WTC11 (cell line): Measurements from ENCODE around the gene KDM3B. TPM values are rescaled to one million over a fixed set of nuclear protein-coding genes. Genes with fewer than 3 reads are reported as not detected.
A peak's percentile ranks its signal among the peaks of the same experiment; 100 is the strongest.

ENCODE experiments used
- ATAC-seq: fragments of 200-7000 bp; cut with Tn5 transposase; 2 replicates; pipeline ENCODE4 v1.10.0; 2021; ENCODE audit warnings: mild to moderate bottlenecking, moderate library complexity
- CTCF ChIA-PET: fragments of 300-600 bp; sonication (Branson Sonifier 250); formaldehyde crosslinking; loops from one replicate; lab custom pipeline; 2021; ENCODE audit warnings: antibody characterized with exemption; lab: Charles Lee
- POLR2A ChIA-PET: fragments of 350-600 bp; sonication (Branson Sonifier 250); formaldehyde crosslinking; loops from one replicate; lab custom pipeline; 2021; ENCODE audit warnings: antibody characterized with exemption; lab: Charles Lee
- DNase-seq: peaks from one replicate; pipeline ENCODE4 v3.0.0; 2021; ENCODE audit warnings: low spot score
- H3K27ac Mint-ChIP-seq: 2 replicates; pipeline ENCODE4 v1.8.0; 2021; ENCODE audit warnings: mixed read lengths
- H3K27me3 Mint-ChIP-seq: 2 replicates; pipeline ENCODE4 v1.8.0; 2021; ENCODE audit warnings: low read depth, mild to moderate bottlenecking, moderate library complexity, mixed read lengths
- H3K36me3 Mint-ChIP-seq: 2 replicates; pipeline ENCODE4 v1.8.0; 2021; ENCODE audit warnings: mixed read lengths
- H3K4me1 Mint-ChIP-seq: 2 replicates; pipeline ENCODE4 v1.8.0; 2022; ENCODE audit warnings: mixed read lengths
- H3K4me3 Mint-ChIP-seq: 2 replicates; pipeline ENCODE4 v1.8.0; 2021; ENCODE audit warnings: mild to moderate bottlenecking, moderate library complexity, mixed read lengths
- H3K9me3 Mint-ChIP-seq: 2 replicates; pipeline ENCODE4 v1.8.0; 2021; ENCODE audit warnings: mixed read lengths
- E2F5 ChIP-seq: sonication (generic); formaldehyde crosslinking; IDR thresholded peaks from 2 replicates; pipeline ENCODE4 v1.8.1; 2022; ENCODE audit warnings: mild to moderate bottlenecking, moderate library complexity, missing genetic modification reagents
- ESRRA ChIP-seq: sonication (generic); formaldehyde crosslinking; IDR thresholded peaks from 2 replicates; pipeline ENCODE4 v1.8.1; 2022; ENCODE audit warnings: mild to moderate bottlenecking, missing genetic modification reagents, borderline replicate concordance
- FOXJ3 ChIP-seq: sonication (generic); formaldehyde crosslinking; IDR thresholded peaks from 2 replicates; pipeline ENCODE4 v1.9.0; 2021; ENCODE audit warnings: missing genetic modification reagents, mild to moderate bottlenecking, borderline replicate concordance
- FOXK1 ChIP-seq: sonication (generic); formaldehyde crosslinking; IDR thresholded peaks from 2 replicates; pipeline ENCODE4 v1.8.0; 2022; ENCODE audit warnings: mild to moderate bottlenecking, moderate library complexity, missing genetic modification reagents
- FOXP1 ChIP-seq: sonication (generic); formaldehyde crosslinking; IDR thresholded peaks from 2 replicates; pipeline ENCODE4 v1.8.0; 2022; ENCODE audit warnings: missing genetic modification reagents, mild to moderate bottlenecking, moderate library complexity, borderline replicate concordance
- FOXP4 ChIP-seq: sonication (generic); formaldehyde crosslinking; IDR thresholded peaks from 2 replicates; pipeline ENCODE4 v1.8.0; 2022; ENCODE audit warnings: mild to moderate bottlenecking, missing genetic modification reagents
- GRHL2 ChIP-seq: fragments of 250-450 bp; sonication (Bioruptor Pico); IDR thresholded peaks from 2 replicates; pipeline ENCODE4 v1.8.0; 2022; ENCODE audit warnings: mild to moderate bottlenecking, moderate library complexity; ENCODE audit not compliant: insufficient replicate concordance, severe bottlenecking
- HMGXB4 ChIP-seq: sonication (generic); formaldehyde crosslinking; IDR thresholded peaks from 2 replicates; pipeline ENCODE4 v1.8.1; 2023; ENCODE audit warnings: mild to moderate bottlenecking, moderate library complexity, missing genetic modification reagents
- JUN ChIP-seq: sonication (generic); formaldehyde crosslinking; IDR thresholded peaks from 2 replicates; pipeline ENCODE4 v1.8.0; 2023; ENCODE audit warnings: mild to moderate bottlenecking, missing genetic modification reagents
- SMAD4 ChIP-seq: sonication (generic); formaldehyde crosslinking; IDR thresholded peaks from 2 replicates; pipeline ENCODE4 v1.8.0; 2022; ENCODE audit warnings: mild to moderate bottlenecking, missing genetic modification reagents
- SP1 ChIP-seq: sonication (generic); formaldehyde crosslinking; conservative IDR thresholded peaks from 2 replicates; pipeline ENCODE4 v1.8.1; 2022; ENCODE audit warnings: missing genetic modification reagents
- TCF7 ChIP-seq: sonication (generic); formaldehyde crosslinking; IDR thresholded peaks from 2 replicates; pipeline ENCODE4 v1.8.0; 2022; ENCODE audit warnings: mild to moderate bottlenecking, low read depth, missing genetic modification reagents, moderate library complexity
- ZNF219 ChIP-seq: sonication (generic); formaldehyde crosslinking; IDR thresholded peaks from 2 replicates; pipeline ENCODE4 v1.8.0; 2023; ENCODE audit warnings: missing genetic modification reagents, mild to moderate bottlenecking, borderline replicate concordance
- total RNA-seq: library from RNA; stranded (reverse); gene quantifications from 3 replicates; pipeline ENCODE4 v1.2.3, GENCODE V29; 2021
- TF ChIP-seq, protein P1 (sequence below): sonication (generic); formaldehyde crosslinking; IDR thresholded peaks from 2 replicates; pipeline ENCODE4 v1.8.1; 2023; ENCODE audit warnings: mild to moderate bottlenecking, missing genetic modification reagents, moderate library complexity
- TF ChIP-seq, protein P2 (sequence below): fragments of 250-450 bp; sonication (Bioruptor Pico); IDR thresholded peaks from 2 replicates; pipeline ENCODE4 v1.9.0; 2021; ENCODE audit warnings: mild to moderate bottlenecking, borderline replicate concordance
- TF ChIP-seq, protein P3 (sequence below): sonication (generic); formaldehyde crosslinking; IDR thresholded peaks from 2 replicates; pipeline ENCODE4 v1.8.1; 2022; ENCODE audit warnings: low read depth, mild to moderate bottlenecking, moderate library complexity, missing genetic modification reagents, borderline replicate concordance

KDM3B gene
- total RNA-seq, 1 experiment from 2014 or later = 87.9 TPM

DNA sequence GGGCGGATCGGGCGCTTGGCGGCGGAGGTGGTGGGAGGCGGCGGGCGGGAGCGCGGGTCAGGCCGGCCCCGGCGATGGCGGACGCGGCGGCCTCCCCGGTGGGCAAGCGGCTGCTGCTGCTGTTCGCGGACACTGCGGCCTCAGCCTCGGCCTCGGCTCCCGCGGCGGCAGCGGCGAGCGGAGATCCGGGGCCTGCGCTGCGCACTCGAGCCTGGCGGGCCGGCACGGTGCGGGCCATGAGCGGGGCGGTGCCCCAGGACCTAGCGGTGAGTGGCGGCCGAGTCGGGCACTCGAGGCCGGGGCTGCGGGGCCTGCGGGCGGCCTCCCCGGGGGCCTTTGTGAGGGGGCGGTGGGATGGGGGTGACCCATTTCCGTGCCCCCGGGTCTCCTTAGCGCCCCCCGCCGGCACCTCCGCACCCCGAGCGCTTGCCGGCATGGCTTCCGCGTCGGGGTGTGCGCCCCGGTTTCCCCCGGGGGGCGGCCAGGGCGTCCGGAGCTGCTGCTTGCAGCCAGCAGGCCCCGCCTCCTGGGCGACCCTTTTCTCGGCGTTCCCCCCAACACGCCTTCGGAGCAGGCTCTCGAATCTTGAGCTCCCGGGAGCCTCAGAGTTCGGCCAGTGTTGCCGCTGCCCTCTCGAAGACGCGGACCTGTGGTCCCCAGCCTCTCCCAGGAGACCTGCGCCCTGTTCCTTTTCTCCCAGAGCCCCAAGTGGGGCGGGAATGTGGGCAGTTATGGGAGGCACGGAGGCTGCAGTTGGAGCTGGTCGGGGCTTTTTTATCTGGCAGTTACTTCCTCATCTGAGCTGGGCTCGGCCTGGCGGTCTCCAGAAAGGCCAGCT is 456 bp downstream of the KDM3B start (continued):
- TF ChIP-seq HMGXB4 = peak; percentile 20; the same call in 1 of the 2 replicates
- TF ChIP-seq ESRRA = no peak; the same call in 1 of the 2 replicates
- TF ChIP-seq, protein P1, sequence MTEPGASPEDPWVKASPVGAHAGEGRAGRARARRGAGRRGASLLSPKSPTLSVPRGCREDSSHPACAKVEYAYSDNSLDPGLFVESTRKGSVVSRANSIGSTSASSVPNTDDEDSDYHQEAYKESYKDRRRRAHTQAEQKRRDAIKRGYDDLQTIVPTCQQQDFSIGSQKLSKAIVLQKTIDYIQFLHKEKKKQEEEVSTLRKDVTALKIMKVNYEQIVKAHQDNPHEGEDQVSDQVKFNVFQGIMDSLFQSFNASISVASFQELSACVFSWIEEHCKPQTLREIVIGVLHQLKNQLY (CRISPR knock-in tag) = no peak
- TF ChIP-seq TCF7 (CRISPR knock-in tag) = no peak
- peak; percentile 80; the same call in 1 of the 2 replicates for TF ChIP-seq JUN (CRISPR knock-in tag)
- peak; percentile 91 for TF ChIP-seq ZNF219 (CRISPR knock-in tag)
- TF ChIP-seq FOXJ3 = no peak
- TF ChIP-seq SP1 (CRISPR knock-in tag) = peak; percentile 33; the same call in 1 of the 2 replicates
- TF ChIP-seq FOXK1 (CRISPR knock-in tag) = 0 out of 2 replicates have a peak, but pooled peaks have one; percentile 17
- peak; percentile 60; the same call in 1 of the 2 replicates for TF ChIP-seq FOXP1 (CRISPR knock-in tag)
- no peak for TF ChIP-seq GRHL2
- peak; percentile 31 for TF ChIP-seq FOXP4 (CRISPR knock-in tag)
- TF ChIP-seq, protein P2, sequence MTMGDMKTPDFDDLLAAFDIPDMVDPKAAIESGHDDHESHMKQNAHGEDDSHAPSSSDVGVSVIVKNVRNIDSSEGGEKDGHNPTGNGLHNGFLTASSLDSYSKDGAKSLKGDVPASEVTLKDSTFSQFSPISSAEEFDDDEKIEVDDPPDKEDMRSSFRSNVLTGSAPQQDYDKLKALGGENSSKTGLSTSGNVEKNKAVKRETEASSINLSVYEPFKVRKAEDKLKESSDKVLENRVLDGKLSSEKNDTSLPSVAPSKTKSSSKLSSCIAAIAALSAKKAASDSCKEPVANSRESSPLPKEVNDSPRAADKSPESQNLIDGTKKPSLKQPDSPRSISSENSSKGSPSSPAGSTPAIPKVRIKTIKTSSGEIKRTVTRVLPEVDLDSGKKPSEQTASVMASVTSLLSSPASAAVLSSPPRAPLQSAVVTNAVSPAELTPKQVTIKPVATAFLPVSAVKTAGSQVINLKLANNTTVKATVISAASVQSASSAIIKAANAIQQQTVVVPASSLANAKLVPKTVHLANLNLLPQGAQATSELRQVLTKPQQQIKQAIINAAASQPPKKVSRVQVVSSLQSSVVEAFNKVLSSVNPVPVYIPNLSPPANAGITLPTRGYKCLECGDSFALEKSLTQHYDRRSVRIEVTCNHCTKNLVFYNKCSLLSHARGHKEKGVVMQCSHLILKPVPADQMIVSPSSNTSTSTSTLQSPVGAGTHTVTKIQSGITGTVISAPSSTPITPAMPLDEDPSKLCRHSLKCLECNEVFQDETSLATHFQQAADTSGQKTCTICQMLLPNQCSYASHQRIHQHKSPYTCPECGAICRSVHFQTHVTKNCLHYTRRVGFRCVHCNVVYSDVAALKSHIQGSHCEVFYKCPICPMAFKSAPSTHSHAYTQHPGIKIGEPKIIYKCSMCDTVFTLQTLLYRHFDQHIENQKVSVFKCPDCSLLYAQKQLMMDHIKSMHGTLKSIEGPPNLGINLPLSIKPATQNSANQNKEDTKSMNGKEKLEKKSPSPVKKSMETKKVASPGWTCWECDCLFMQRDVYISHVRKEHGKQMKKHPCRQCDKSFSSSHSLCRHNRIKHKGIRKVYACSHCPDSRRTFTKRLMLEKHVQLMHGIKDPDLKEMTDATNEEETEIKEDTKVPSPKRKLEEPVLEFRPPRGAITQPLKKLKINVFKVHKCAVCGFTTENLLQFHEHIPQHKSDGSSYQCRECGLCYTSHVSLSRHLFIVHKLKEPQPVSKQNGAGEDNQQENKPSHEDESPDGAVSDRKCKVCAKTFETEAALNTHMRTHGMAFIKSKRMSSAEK (CRISPR knock-in tag) = no peak

GRCh38 chr5:138353560-138354080 is 1.1 kb downstream of the KDM3B start:
- ATAC-seq = no peak
- DNase-seq = no peak
- peak overlapping the region; percentile 94 for H3K27ac Mint-ChIP-seq

More at GRCh38 chr5:138353560-138354080, 1.1 kb downstream of the KDM3B start:
- Mint-ChIP-seq H3K27me3 (no peaks in the 10 kb centered on the region), H3K36me3 (peaks cover 11% of the 10 kb centered on the region; the same call in 1 of the 2 replicates), H3K4me1 (peaks cover 23% of the 10 kb centered on the region), H3K4me3 (peak overlapping the region; percentile 92), H3K9me3 (peaks cover 10% of the 10 kb centered on the region)
- no peak for TF ChIP-seq TCF7 (CRISPR knock-in tag)
- 0 out of 2 replicates have a peak, but pooled peaks have one; percentile 2 for TF ChIP-seq E2F5 (CRISPR knock-in tag)
- TF ChIP-seq, protein P3, sequence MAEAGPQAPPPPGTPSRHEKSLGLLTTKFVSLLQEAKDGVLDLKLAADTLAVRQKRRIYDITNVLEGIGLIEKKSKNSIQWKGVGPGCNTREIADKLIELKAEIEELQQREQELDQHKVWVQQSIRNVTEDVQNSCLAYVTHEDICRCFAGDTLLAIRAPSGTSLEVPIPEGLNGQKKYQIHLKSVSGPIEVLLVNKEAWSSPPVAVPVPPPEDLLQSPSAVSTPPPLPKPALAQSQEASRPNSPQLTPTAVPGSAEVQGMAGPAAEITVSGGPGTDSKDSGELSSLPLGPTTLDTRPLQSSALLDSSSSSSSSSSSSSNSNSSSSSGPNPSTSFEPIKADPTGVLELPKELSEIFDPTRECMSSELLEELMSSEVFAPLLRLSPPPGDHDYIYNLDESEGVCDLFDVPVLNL (CRISPR knock-in tag) = no peak
- TF ChIP-seq SMAD4 (CRISPR knock-in tag) = no peak
- ChIA-PET CTCF (interaction anchor here (0.6 to 5.1 kb wide), 32 partner anchors 8 to 1294 kb away, joined by 3 to 187 read pairs (median 6); partner anchors contain the start of genes BRD8, CDC23, CDC25C and CXXC5), POLR2A (interaction anchor here (0.5 to 4.9 kb wide), 10 partner anchors 16 to 190 kb away, joined by 3 to 61 read pairs (median 5); partner anchors contain the start of genes BRD8, CDC23, CDC25C and ETF1)
